ENCODE results near the gene GSAP. TPM values are rescaled to one million over a fixed set of nuclear protein-coding genes. Genes with fewer than 3 reads are reported as not detected.
A peak's percentile ranks its signal among the peaks of the same experiment; 100 is the strongest.

GSAP gene
- total RNA-seq, 4 donors from 2014 or later = 6.8 to 11.4 (median 9.3) TPM

DNA sequence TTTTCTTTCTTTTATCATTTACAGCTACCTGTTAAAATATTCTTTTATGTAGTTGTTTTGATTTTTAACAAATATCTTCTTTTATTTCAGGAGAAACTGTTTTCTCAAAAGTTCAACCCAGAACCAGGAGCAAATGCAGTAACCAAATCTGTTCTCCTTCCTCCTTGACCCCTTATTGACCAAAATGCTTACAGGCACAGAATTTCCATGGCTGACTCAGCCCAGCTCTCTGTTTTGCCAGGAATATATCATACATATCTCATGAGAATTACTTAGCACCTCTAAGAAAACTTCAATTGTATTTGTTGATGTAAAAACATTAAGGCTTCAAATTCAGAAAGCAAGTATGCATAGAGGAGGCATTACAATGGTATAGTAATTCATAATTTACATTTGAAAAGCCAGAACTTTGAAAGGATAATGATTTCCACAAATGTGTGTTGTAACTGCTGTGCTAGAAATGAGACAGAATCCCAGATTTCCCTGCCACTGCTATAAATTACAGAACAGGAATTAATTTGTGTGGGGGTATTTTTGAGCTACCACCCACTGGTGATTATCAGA lies 2.2 kb downstream of the GSAP start:
- TF ChIP-seq POLR2A (IDR thresholded peaks at IDR 0.05) = no peak
- TF ChIP-seq, protein P1, sequence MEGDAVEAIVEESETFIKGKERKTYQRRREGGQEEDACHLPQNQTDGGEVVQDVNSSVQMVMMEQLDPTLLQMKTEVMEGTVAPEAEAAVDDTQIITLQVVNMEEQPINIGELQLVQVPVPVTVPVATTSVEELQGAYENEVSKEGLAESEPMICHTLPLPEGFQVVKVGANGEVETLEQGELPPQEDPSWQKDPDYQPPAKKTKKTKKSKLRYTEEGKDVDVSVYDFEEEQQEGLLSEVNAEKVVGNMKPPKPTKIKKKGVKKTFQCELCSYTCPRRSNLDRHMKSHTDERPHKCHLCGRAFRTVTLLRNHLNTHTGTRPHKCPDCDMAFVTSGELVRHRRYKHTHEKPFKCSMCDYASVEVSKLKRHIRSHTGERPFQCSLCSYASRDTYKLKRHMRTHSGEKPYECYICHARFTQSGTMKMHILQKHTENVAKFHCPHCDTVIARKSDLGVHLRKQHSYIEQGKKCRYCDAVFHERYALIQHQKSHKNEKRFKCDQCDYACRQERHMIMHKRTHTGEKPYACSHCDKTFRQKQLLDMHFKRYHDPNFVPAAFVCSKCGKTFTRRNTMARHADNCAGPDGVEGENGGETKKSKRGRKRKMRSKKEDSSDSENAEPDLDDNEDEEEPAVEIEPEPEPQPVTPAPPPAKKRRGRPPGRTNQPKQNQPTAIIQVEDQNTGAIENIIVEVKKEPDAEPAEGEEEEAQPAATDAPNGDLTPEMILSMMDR (IDR thresholded peaks at IDR 0.05) = no peak
- DNase-seq (ENCODE audit: low spot score in 2 of 2) = no peak
- no peak overlapping the region for H3K4me3 ChIP-seq (ENCODE audit: low read depth, poor library complexity, severe bottlenecking)
- intact Hi-C loops (cut with DNase I; ENCODE audit: low total_unique reads) = no loop called here

DNA sequence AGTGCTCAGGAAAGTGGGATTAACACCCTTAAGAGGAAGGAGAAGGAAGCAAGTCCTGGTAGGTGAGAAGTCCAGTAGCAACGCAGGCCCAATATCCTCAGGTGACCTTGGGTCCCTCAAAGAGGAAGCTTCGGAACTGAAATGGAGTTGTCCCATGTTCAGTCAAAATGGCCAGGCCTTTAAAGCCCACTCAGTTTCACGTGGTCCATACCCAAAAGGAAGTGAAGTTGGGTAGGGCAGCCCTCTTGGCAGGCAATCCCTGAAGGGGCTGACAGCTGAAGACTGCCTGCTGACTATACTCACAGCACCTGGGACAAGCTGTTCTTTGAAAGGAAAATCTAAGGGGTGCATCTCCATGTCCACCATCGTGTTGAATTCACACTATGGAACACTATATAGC lies 3.0 kb downstream of the GSAP start:
- TF ChIP-seq, protein P1 (IDR thresholded peaks at IDR 0.05) = no peak
- TF ChIP-seq POLR2A (IDR thresholded peaks at IDR 0.05) = no peak
- no peak overlapping the region for H3K4me3 ChIP-seq (ENCODE audit: low read depth, poor library complexity, severe bottlenecking)
- DNase-seq (ENCODE audit: low spot score in 2 of 2) = peak in 1 of 2 donors; percentile 54
- 76 to 78% methylated on average over 4 of the region's 4 CpGs for WGBS, 2 donors
- intact Hi-C loops (cut with DNase I; ENCODE audit: low total_unique reads) = no loop called here

DNA sequence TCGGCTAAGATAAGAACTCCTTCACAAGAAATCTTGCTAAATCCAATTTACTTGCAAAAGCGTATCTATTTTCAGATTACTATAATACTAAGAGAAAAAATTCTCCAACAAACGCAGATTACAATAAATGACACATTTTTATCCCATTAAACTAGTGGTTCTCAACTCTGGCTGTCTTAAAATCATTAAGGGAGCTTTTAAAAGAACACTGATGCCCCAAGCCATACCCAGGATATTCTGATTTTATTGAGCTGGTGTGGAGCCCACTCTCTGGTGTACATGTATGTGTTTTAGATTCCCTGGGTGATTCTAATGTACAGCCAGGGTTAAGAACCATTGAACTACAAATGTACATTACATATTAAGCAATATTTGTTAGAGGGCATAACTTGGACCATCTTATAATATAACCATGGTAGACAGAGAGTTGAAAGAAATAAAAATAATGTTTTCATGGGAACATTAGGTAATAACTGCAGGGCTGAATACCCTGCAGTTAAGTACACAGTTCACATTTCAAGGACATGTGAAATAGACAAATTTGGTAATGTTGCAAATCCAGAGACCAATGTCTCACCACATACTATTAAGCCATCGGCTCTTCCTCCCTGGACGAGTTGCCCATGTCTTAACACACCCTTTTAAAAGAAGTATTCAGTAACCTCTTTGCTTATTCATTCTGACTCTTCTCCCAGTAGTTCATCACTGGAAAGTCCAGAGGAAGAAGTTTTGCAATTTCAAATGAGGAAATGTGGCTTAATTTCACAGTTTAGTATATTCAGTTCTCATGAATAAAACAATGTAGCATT lies 6.2 kb downstream of the GSAP start:
- no peak for TF ChIP-seq POLR2A (IDR thresholded peaks at IDR 0.05)
- TF ChIP-seq, protein P1 (IDR thresholded peaks at IDR 0.05) = no peak
- DNase-seq (ENCODE audit: low spot score in 2 of 2) = no peak
- intact Hi-C loops (cut with DNase I; ENCODE audit: low total_unique reads) = no loop called here
- H3K4me3 ChIP-seq (ENCODE audit: low read depth, poor library complexity, severe bottlenecking) = no peak overlapping the region
- 69 to 81% methylated on average over 5 of the region's 5 CpGs for WGBS, 2 donors

DNA sequence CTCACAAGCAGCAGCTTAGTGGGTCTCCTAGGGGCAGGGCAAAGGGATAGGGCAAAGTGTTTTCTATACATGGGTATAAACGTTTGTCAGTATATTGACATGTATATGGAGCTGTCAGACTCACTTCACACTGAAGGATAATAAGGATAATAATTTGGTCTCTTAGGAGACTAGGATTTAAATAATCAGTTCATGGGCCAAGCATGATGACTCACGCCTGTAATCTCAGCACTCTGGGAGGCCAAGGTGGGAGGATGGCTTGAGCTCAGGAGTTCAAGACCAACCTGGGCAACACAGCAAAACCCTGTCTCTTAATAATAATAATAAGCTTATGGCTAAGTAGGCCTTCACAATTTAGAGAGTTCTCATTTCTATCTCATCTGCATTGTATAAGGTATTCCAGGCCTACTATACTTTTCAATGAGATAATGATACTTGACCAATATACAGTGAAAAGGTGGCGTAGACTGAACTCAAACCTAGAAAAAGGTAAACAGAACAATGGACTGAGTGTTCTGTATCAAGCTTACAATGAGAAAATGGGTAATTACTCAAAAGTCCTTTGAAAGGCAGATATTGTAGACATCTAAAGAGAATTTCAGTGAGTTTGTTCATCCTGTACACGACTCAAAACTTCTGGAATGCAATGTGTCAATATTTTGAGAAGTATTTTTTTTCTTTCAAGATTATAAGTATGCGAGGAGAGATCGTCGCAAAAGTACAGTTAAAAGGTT lies 7.0 kb downstream of the GSAP start:
- 74 to 78% methylated on average over 7 of the region's 7 CpGs for WGBS, 2 donors

DNA sequence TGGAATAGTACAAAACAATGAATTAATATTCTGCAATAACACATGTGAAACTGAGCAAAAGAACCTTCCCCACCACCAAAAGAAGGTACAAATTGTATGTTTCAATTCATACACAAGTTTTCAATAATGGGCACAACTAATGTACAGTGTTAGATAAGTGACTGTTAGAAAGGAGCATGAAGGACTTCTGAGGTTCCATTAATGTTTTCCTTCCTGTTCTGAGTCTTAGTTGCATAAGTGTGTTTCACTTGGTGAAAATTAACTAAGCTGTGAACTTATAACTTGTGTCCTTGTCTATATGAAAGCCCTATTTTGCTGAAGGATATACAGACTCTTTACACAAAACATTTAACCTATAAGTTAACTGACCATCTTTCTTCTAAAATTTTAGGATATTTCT lies 8.2 kb downstream of the GSAP start:
- TF ChIP-seq, protein P1 (IDR thresholded peaks at IDR 0.05) = no peak
- TF ChIP-seq POLR2A (IDR thresholded peaks at IDR 0.05) = no peak
- intact Hi-C loops (cut with DNase I; ENCODE audit: low total_unique reads) = no loop called here
- H3K4me3 ChIP-seq (ENCODE audit: low read depth, poor library complexity, severe bottlenecking) = no peak overlapping the region
- no peak for DNase-seq (ENCODE audit: low spot score in 2 of 2)

More for the DNA sequence above, 7.0 kb downstream of the GSAP start:
- intact Hi-C loops (cut with DNase I; ENCODE audit: low total_unique reads) = no loop called here
- H3K4me3 ChIP-seq (ENCODE audit: low read depth, poor library complexity, severe bottlenecking) = no peak overlapping the region
- no peak for TF ChIP-seq POLR2A (IDR thresholded peaks at IDR 0.05)
- TF ChIP-seq, protein P1 (IDR thresholded peaks at IDR 0.05) = no peak
- DNase-seq (ENCODE audit: low spot score in 2 of 2) = no peak

Data from lower leg skin (tissue), 4 donors.